H9 (cell line): Measurements from ENCODE around the gene ZDHHC16. TPM values are rescaled to one million over a fixed set of nuclear protein-coding genes. Genes with fewer than 3 reads are reported as not detected.

ENCODE experiments used
- DNase-seq: peaks from one replicate; pipeline ENCODE4 v3.0.0-alpha.2; 2017
- H2AFZ ChIP-seq: one replicate; pipeline ENCODE4 v1.6.1; 2013; ENCODE audit warnings: mild to moderate bottlenecking, low read length, control low read depth, moderate library complexity
- H2AK5ac ChIP-seq: 2 replicates; pipeline ENCODE4 v1.6.1; 2013; ENCODE audit warnings: low read length, control low read depth, mixed read lengths; ENCODE audit not compliant: insufficient read length
- H2BK120ac ChIP-seq: one replicate; pipeline ENCODE4 v1.6.1; 2013; ENCODE audit warnings: low read depth, mild to moderate bottlenecking, low read length, control low read depth, inconsistent platforms; ENCODE audit not compliant: poor library complexity, severe bottlenecking
- H2BK12ac ChIP-seq: 2 replicates; pipeline ENCODE4 v1.6.1; 2013; ENCODE audit warnings: low read length, control low read depth, mixed read lengths, low read depth; ENCODE audit not compliant: insufficient read length
- H2BK15ac ChIP-seq: 2 replicates; pipeline ENCODE4 v1.6.1; 2013; ENCODE audit warnings: low read depth, low read length, control low read depth
- H2BK20ac ChIP-seq: one replicate; pipeline ENCODE4 v1.6.1; 2013; ENCODE audit warnings: low read depth, mild to moderate bottlenecking, low read length, control low read depth, inconsistent platforms; ENCODE audit not compliant: poor library complexity, severe bottlenecking
- H2BK5ac ChIP-seq: 2 replicates; pipeline ENCODE4 v1.6.1; 2013; ENCODE audit warnings: low read length, control low read depth, mixed read lengths; ENCODE audit not compliant: insufficient read length
- H3K14ac ChIP-seq: 2 replicates; pipeline ENCODE4 v1.6.1; 2013; ENCODE audit warnings: low read length, control low read depth; ENCODE audit not compliant: insufficient read depth
- H3K18ac ChIP-seq: 2 replicates; pipeline ENCODE4 v1.6.1; 2013; ENCODE audit warnings: low read depth, mild to moderate bottlenecking, mixed read lengths, low read length, control low read depth; ENCODE audit not compliant: insufficient read length
- H3K23ac ChIP-seq: 2 replicates; pipeline ENCODE4 v1.6.1; 2013; ENCODE audit warnings: low read length, control low read depth, mixed read lengths, low read depth; ENCODE audit not compliant: insufficient read length
- H3K23me2 ChIP-seq: 2 replicates; pipeline ENCODE4 v1.6.1; 2013; ENCODE audit warnings: low read depth, mild to moderate bottlenecking, mixed read lengths, low read length, control low read depth; ENCODE audit not compliant: insufficient read length, poor library complexity, severe bottlenecking
- H3K27ac ChIP-seq: 2 replicates; pipeline ENCODE4 v1.5.1; 2013; ENCODE audit warnings: low read length, control low read depth, mixed read lengths, low read depth; ENCODE audit not compliant: insufficient read length
- H3K27me3 ChIP-seq: 2 replicates; pipeline ENCODE4 v1.6.1; 2013; ENCODE audit warnings: low read length, control low read depth, inconsistent platforms; ENCODE audit not compliant: insufficient read depth
- H3K4ac ChIP-seq: 2 replicates; pipeline ENCODE4 v1.6.1; 2013; ENCODE audit warnings: low read depth, mild to moderate bottlenecking, control low read depth, inconsistent platforms, low read length, moderate library complexity
- H3K4me1 ChIP-seq: 2 replicates; pipeline ENCODE4 v1.6.1; 2013; ENCODE audit warnings: low read length, control low read depth, inconsistent platforms; ENCODE audit not compliant: insufficient read depth
- H3K4me2 ChIP-seq: 2 replicates; pipeline ENCODE4 v1.6.1; 2013; ENCODE audit warnings: low read length, control low read depth, mixed read lengths; ENCODE audit not compliant: insufficient read length, insufficient read depth
- H3K56ac ChIP-seq: 2 replicates; pipeline ENCODE4 v1.6.1; 2013; ENCODE audit warnings: low read depth, mild to moderate bottlenecking, mixed read lengths, low read length, control low read depth; ENCODE audit not compliant: insufficient read length
- H3K79me1 ChIP-seq: 2 replicates; pipeline ENCODE4 v1.6.1; 2013; ENCODE audit warnings: low read depth, mild to moderate bottlenecking, moderate library complexity, low read length, control low read depth, inconsistent platforms; ENCODE audit not compliant: insufficient read depth, poor library complexity, severe bottlenecking
- H3K79me2 ChIP-seq: 2 replicates; pipeline ENCODE4 v1.6.1; 2013; ENCODE audit warnings: low read length, control low read depth, inconsistent platforms; ENCODE audit not compliant: insufficient read depth
- H3K9ac ChIP-seq: 2 replicates; pipeline ENCODE4 v1.6.1; 2013; ENCODE audit warnings: low read length, control low read depth, mixed read lengths; ENCODE audit not compliant: insufficient read length; ENCODE audit errors: extremely low read depth
- H3K9me3 ChIP-seq: one replicate; pipeline ENCODE4 v1.6.1; 2013; ENCODE audit warnings: low read depth, low read length, inconsistent platforms; ENCODE audit not compliant: control insufficient read depth
- H3T11ph ChIP-seq: one replicate; pipeline ENCODE4 v1.6.1; 2013; ENCODE audit warnings: mild to moderate bottlenecking, low read length, control low read depth, inconsistent platforms
- H4K20me1 ChIP-seq: one replicate; pipeline ENCODE4 v1.6.1; 2013; ENCODE audit not compliant: control insufficient read depth, insufficient read length, insufficient read depth
- H4K5ac ChIP-seq: 2 replicates; pipeline ENCODE4 v1.6.1; 2013; ENCODE audit warnings: low read depth, mild to moderate bottlenecking, mixed read lengths, low read length, control low read depth; ENCODE audit not compliant: insufficient read length
- H4K8ac ChIP-seq: replicated peaks from 2 replicates; pipeline ENCODE4 v1.6.1; 2013; ENCODE audit warnings: low read length, control low read depth, mixed read lengths, low read depth; ENCODE audit not compliant: insufficient read length
- H4K91ac ChIP-seq: 2 replicates; pipeline ENCODE4 v1.6.1; 2013; ENCODE audit warnings: low read depth, mild to moderate bottlenecking, moderate library complexity, mixed read lengths, low read length, control low read depth; ENCODE audit not compliant: insufficient read length
- H3K27ac Mint-ChIP-seq, 3 experiments: 2 replicates in 2 of 3; 3 replicates in 1 of 3; pipeline ENCODE4 v1.8.0; 2020 to 2021; ENCODE audit warnings: mixed read lengths in 3 of 3, mild to moderate bottlenecking in 1 of 3, moderate library complexity in 1 of 3
- H3K27me3 Mint-ChIP-seq: 2 replicates; pipeline ENCODE4 v1.8.0; 2021; ENCODE audit warnings: low read depth, mild to moderate bottlenecking, moderate library complexity, mixed read lengths
- H3K36me3 Mint-ChIP-seq, 3 experiments: 2 replicates in 2 of 3; 3 replicates in 1 of 3; pipeline ENCODE4 v1.8.0; 2020 to 2021; ENCODE audit warnings: low read depth in 3 of 3, mixed read lengths in 3 of 3; ENCODE audit not compliant: insufficient read depth in 1 of 3
- H3K4me1 Mint-ChIP-seq, 2 experiments: 2 replicates each; pipeline ENCODE4 v1.8.0; 2020; ENCODE audit warnings: mixed read lengths in 2 of 2
- H3K4me3 Mint-ChIP-seq, 2 experiments: 2 replicates in 1 of 2; 3 replicates in 1 of 2; pipeline ENCODE4 v1.8.0; 2020 to 2021; ENCODE audit warnings: mild to moderate bottlenecking in 2 of 2, mixed read lengths in 2 of 2, moderate library complexity in 1 of 2
- H3K9me3 Mint-ChIP-seq, 2 experiments: 2 replicates in 1 of 2; 3 replicates in 1 of 2; pipeline ENCODE4 v1.8.0; 2020; ENCODE audit warnings: mild to moderate bottlenecking in 2 of 2, mixed read lengths in 2 of 2, moderate library complexity in 1 of 2
- WGBS: extraction: QIAGEN DNeasy Blood & Tissue Kit; methylation state at CpG from one replicate; pipeline ENCODE4 v1.1.7; 2013; ENCODE audit warnings: missing lambda C conversion rate, low lambda C conversion rate, mixed read lengths; ENCODE audit not compliant: insufficient read length; ENCODE audit errors: extremely low coverage; 5-methylcytosine and 5-hydroxymethylcytosine counted together
- total RNA-seq: library from RNA; stranded (reverse); gene quantifications from 2 replicates; pipeline ENCODE4 v1.2.1, GENCODE V29; 2021
- TF ChIP-seq, protein P1 (sequence below): fragments of 200-600 bp; sonication (generic); conservative IDR thresholded peaks from 3 replicates; pipeline ENCODE4 v1.8.0; 2021; ENCODE audit warnings: antibody characterized with exemption, mild to moderate bottlenecking

The ZDHHC16 gene
- total RNA-seq, 1 experiment from 2014 or later, result 45.4 TPM

DNA sequence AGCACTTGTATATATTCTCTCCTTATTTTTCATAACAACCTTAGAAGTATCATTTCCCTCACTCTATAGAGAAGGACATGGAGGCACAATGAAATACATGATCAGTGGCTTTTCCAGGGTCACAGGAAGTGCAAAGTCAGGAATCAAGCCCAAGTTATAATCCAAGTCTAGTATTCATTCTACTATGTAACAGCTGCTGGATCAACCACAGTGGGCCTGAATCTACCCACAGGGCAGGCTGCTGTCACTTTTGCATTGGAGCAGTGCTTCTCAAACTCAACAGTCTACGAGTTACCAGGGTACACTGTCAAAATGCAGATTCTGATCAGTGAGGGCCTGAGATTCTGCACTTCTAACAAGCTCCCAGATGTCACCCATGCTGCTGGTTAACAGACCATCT, 18.3 kb downstream of the ZDHHC16 start:
- Histone ChIP-seq H3K9ac (no peak overlapping the region), H2BK120ac (no peak overlapping the region), H3K27ac (peak overlapping the region; percentile 28), H3K9me3 (no peaks in the 10 kb centered on the region), H2AFZ (no peak overlapping the region), H3K4me1 (no peaks in the 10 kb centered on the region), H3K79me2 (no peaks in the 10 kb centered on the region), H4K20me1 (no peaks in the 10 kb centered on the region), H2AK5ac (no peak overlapping the region), H2BK5ac (no peak overlapping the region), H3K4ac (no peak overlapping the region), H2BK20ac (no peak overlapping the region), H3T11ph (no peak overlapping the region), H4K91ac (no peak overlapping the region), H3K56ac (no peak overlapping the region), H3K27me3 (no peaks in the 10 kb centered on the region), H3K23me2 (no peaks in the 10 kb centered on the region), H3K18ac (no peak overlapping the region), H4K8ac (no peak overlapping the region), H3K79me1 (no peaks in the 10 kb centered on the region), H2BK15ac (no peak overlapping the region), H3K14ac (no peak overlapping the region), H4K5ac (no peak overlapping the region), H2BK12ac (no peak overlapping the region), H3K4me2 (no peak overlapping the region), H3K23ac (no peak overlapping the region)
- Mint-ChIP-seq H3K27ac (peak overlapping the region in 2 of 3 experiments; percentile 39 to 73; a peak in 3 of 7 replicates), H3K4me1 (no peaks in the 10 kb centered on the region), H3K9me3 (no peaks in the 10 kb centered on the region), H3K36me3 (peaks cover 33 to 91% (median 73%) of the 10 kb centered on the region in 3 experiments), H3K4me3 (no peak overlapping the region), H3K27me3 (no peaks in the 10 kb centered on the region)
- WGBS, result no CpG with 5 or more reads among the region's 1 CpG
- TF ChIP-seq, protein P1, sequence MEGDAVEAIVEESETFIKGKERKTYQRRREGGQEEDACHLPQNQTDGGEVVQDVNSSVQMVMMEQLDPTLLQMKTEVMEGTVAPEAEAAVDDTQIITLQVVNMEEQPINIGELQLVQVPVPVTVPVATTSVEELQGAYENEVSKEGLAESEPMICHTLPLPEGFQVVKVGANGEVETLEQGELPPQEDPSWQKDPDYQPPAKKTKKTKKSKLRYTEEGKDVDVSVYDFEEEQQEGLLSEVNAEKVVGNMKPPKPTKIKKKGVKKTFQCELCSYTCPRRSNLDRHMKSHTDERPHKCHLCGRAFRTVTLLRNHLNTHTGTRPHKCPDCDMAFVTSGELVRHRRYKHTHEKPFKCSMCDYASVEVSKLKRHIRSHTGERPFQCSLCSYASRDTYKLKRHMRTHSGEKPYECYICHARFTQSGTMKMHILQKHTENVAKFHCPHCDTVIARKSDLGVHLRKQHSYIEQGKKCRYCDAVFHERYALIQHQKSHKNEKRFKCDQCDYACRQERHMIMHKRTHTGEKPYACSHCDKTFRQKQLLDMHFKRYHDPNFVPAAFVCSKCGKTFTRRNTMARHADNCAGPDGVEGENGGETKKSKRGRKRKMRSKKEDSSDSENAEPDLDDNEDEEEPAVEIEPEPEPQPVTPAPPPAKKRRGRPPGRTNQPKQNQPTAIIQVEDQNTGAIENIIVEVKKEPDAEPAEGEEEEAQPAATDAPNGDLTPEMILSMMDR, result no peak
- DNase-seq, result no peak
